Tibial nerve (tissue), 4 donors: Measurements from ENCODE around the gene SEC14L5. TPM values are rescaled to one million over a fixed set of nuclear protein-coding genes. Genes with fewer than 3 reads are reported as not detected.

ENCODE experiments used
- DNase-seq, 2 donors: peaks; one replicate each; pipeline ENCODE4 v3.0.0-alpha.2; 2019; ENCODE audit warnings: low spot score in 2 of 2
- H3K27ac ChIP-seq, 4 donors: fragments of 200-600 bp; sonication (generic) in 3 of 4; one replicate each; pipeline ENCODE4 v1.5.1; 2017 to 2019; ENCODE audit warnings: mild to moderate bottlenecking in 1 of 4
- H3K27me3 ChIP-seq, 2 donors: fragments of 200-600 bp; sonication (generic) in 1 of 2; one replicate each; pipeline versions ENCODE4 v1.5.1 to v1.6.0; 2017 to 2019
- H3K36me3 ChIP-seq, 3 donors: fragments of 200-600 bp; sonication (generic); one replicate each; pipeline ENCODE4 v1.5.1; 2018 to 2019
- H3K4me1 ChIP-seq, 4 donors: fragments of 200-600 bp; sonication (generic) in 3 of 4; one replicate each; pipeline ENCODE4 v1.5.1; 2017 to 2019
- H3K4me3 ChIP-seq, 4 donors: fragments of 200-600 bp; sonication (generic) in 3 of 4; one replicate each; pipeline ENCODE4 v1.5.1; 2017 to 2019; ENCODE audit warnings: mild to moderate bottlenecking in 1 of 4, moderate library complexity in 1 of 4
- H3K9me3 ChIP-seq, 4 donors: fragments of 200-600 bp; sonication (generic) in 3 of 4; one replicate each; pipeline ENCODE4 v1.5.1; 2017 to 2019
- CTCF ChIP-seq, 5 experiments: fragments of 200-600 bp in 3 of 5; fragments of 450-650 bp in 2 of 5; sonication (generic) in 3 of 5; IDR thresholded peaks; one replicate each; pipeline ENCODE4 v1.5.1; 2016 to 2019; ENCODE audit warnings: antibody characterized with exemption in 5 of 5, mild to moderate bottlenecking in 3 of 5, moderate library complexity in 2 of 5
- EP300 ChIP-seq, 2 donors: sonication (generic); formaldehyde crosslinking; IDR thresholded peaks; one replicate each; pipeline ENCODE4 v1.6.1; 2017; ENCODE audit warnings: antibody characterized with exemption in 2 of 2, mild to moderate bottlenecking in 1 of 2
- POLR2A ChIP-seq, 2 donors: fragments of 450-650 bp; IDR thresholded peaks; one replicate each; pipeline ENCODE4 v1.6.1; 2017; ENCODE audit warnings: antibody characterized with exemption in 2 of 2, mild to moderate bottlenecking in 2 of 2, moderate library complexity in 2 of 2
- WGBS, 2 donors: methylation state at CpG; one replicate each; pipeline ENCODE4 v1.1.5; 2018; 5-methylcytosine and 5-hydroxymethylcytosine counted together
- total RNA-seq, 4 donors: library from RNA; depleted of rRNA; stranded (reverse); fragments of >200 nt; gene quantifications; one replicate each; pipeline ENCODE4 v1.1.0, GENCODE V29; 2016

Gene SEC14L5
- total RNA-seq, 4 donors from 2014 or later, result 12.0 to 29.0 (median 13.6) TPM

GRCh38 chr16:4917117-4917516 lies 41.0 kb upstream of the SEC14L5 start:
- H3K36me3 ChIP-seq, result no peaks in the 10 kb centered on the region
- H3K4me3 ChIP-seq, result no peak overlapping the region
- H3K4me1 ChIP-seq, result peaks cover 0 to 6% (median 0%) of the 10 kb centered on the region in 4 donors
- DNase-seq, result no peak
- TF ChIP-seq CTCF (IDR thresholded peaks at IDR 0.05) (no peak), EP300 (IDR thresholded peaks at IDR 0.05) (no peak), POLR2A (IDR thresholded peaks at IDR 0.05) (no peak)
- H3K27ac ChIP-seq, result peak overlapping the region in 2 of 4 donors; percentile 8 to 16
- WGBS, 2 donors, result 21 to 32% methylated on average over 4 of the region's 4 CpGs
- no peaks in the 10 kb centered on the region for H3K9me3 ChIP-seq
- H3K27me3 ChIP-seq, result no peaks in the 10 kb centered on the region

GRCh38 chr16:4918781-4919251 lies 39.3 kb upstream of the SEC14L5 start:
- no peaks in the 10 kb centered on the region for H3K27me3 ChIP-seq
- H3K9me3 ChIP-seq, result no peaks in the 10 kb centered on the region
- no peaks in the 10 kb centered on the region for H3K36me3 ChIP-seq
- DNase-seq, result no peak
- TF ChIP-seq CTCF (IDR thresholded peaks at IDR 0.05), result no peak
- no peak for TF ChIP-seq EP300 (IDR thresholded peaks at IDR 0.05)
- no peak for TF ChIP-seq POLR2A (IDR thresholded peaks at IDR 0.05)
- WGBS, 2 donors, result 54 to 55% methylated on average over 12 to 13 of the region's 13 CpGs
- no peak overlapping the region for H3K4me3 ChIP-seq
- peak overlapping the region in 1 of 4 donors; percentile 26 for H3K27ac ChIP-seq
- peaks cover 0 to 10% (median 0%) of the 10 kb centered on the region in 4 donors for H3K4me1 ChIP-seq

GRCh38 chr16:4920826-4921225 lies 37.3 kb upstream of the SEC14L5 start:
- no peaks in the 10 kb centered on the region for H3K36me3 ChIP-seq
- H3K4me3 ChIP-seq, result no peak overlapping the region
- H3K9me3 ChIP-seq, result no peaks in the 10 kb centered on the region
- 76 to 79% methylated on average over 5 of the region's 5 CpGs for WGBS, 2 donors
- H3K27ac ChIP-seq, result no peak overlapping the region
- no peak for DNase-seq
- H3K4me1 ChIP-seq, result peaks cover 0 to 26% (median 3%) of the 10 kb centered on the region in 4 donors
- TF ChIP-seq CTCF (IDR thresholded peaks at IDR 0.05) (no peak), POLR2A (IDR thresholded peaks at IDR 0.05) (no peak), EP300 (IDR thresholded peaks at IDR 0.05) (no peak)
- H3K27me3 ChIP-seq, result no peaks in the 10 kb centered on the region

- DNase-seq, result no peak
- peaks cover 0 to 26% (median 3%) of the 10 kb centered on the region in 4 donors for H3K4me1 ChIP-seq
- H3K27ac ChIP-seq, result peak overlapping the region in 1 of 4 donors; percentile 53
- WGBS, 2 donors, result 67 to 72% methylated on average over 18 of the region's 18 CpGs
- H3K4me3 ChIP-seq, result no peak overlapping the region
- TF ChIP-seq CTCF (IDR thresholded peaks at IDR 0.05) (no peak), POLR2A (IDR thresholded peaks at IDR 0.05) (no peak), EP300 (IDR thresholded peaks at IDR 0.05) (no peak)
- no peaks in the 10 kb centered on the region for H3K27me3 ChIP-seq
- H3K36me3 ChIP-seq, result peaks cover 0 to 10% (median 0%) of the 10 kb centered on the region in 3 donors
- peaks cover 0 to 19% (median 0%) of the 10 kb centered on the region in 4 donors for H3K9me3 ChIP-seq
Measured at GRCh38 chr16:4922721-4923342, 35.3 kb upstream of the SEC14L5 start.

GRCh38 chr16:4923853-4924252 lies 34.3 kb upstream of the SEC14L5 start:
- Histone ChIP-seq H3K36me3 (peaks cover 0 to 15% (median 0%) of the 10 kb centered on the region in 3 donors), H3K4me3 (no peak overlapping the region), H3K4me1 (peaks cover 0 to 22% (median 3%) of the 10 kb centered on the region in 4 donors), H3K27ac (no peak overlapping the region), H3K27me3 (no peaks in the 10 kb centered on the region), H3K9me3 (peaks cover 0 to 22% (median 0%) of the 10 kb centered on the region in 4 donors)
- 73 to 84% methylated on average over 6 of the region's 6 CpGs for WGBS, 2 donors
- TF ChIP-seq EP300 (IDR thresholded peaks at IDR 0.05) (no peak), POLR2A (IDR thresholded peaks at IDR 0.05) (no peak), CTCF (IDR thresholded peaks at IDR 0.05) (no peak)
- no peak for DNase-seq
